GM12873 (cell line): Measurements from ENCODE around the gene CTBP2.

ENCODE experiments used
- TF ChIP-seq, protein P1 (sequence below): IDR thresholded peaks from 2 replicates; pipeline ENCODE4 v1.5.1; 2012; ENCODE audit warnings: low read depth, mild to moderate bottlenecking, moderate library complexity, low read length, control low read depth; ENCODE audit not compliant: insufficient read depth; ENCODE audit errors: missing control alignments

The CTBP2 gene

DNA sequence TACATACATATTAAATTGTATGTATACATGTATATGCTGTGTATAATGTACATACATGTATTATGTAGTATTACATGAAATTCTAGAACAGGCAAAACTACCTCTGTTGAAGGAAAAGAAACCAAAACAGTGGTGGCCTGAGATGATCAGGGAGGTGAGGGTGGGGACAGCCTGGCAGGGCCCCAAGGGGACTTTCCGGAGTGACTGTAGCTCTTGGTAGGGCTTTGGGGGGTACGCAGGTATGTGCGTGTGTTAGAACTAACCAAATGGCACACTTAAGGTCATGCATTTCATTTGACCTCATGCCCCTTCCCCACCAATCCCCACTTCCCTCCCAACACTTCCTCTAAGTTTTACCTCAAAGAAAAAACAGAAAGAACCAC is 31.3 kb downstream of the CTBP2 start:
- TF ChIP-seq, protein P1, sequence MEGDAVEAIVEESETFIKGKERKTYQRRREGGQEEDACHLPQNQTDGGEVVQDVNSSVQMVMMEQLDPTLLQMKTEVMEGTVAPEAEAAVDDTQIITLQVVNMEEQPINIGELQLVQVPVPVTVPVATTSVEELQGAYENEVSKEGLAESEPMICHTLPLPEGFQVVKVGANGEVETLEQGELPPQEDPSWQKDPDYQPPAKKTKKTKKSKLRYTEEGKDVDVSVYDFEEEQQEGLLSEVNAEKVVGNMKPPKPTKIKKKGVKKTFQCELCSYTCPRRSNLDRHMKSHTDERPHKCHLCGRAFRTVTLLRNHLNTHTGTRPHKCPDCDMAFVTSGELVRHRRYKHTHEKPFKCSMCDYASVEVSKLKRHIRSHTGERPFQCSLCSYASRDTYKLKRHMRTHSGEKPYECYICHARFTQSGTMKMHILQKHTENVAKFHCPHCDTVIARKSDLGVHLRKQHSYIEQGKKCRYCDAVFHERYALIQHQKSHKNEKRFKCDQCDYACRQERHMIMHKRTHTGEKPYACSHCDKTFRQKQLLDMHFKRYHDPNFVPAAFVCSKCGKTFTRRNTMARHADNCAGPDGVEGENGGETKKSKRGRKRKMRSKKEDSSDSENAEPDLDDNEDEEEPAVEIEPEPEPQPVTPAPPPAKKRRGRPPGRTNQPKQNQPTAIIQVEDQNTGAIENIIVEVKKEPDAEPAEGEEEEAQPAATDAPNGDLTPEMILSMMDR, result no peak

DNA sequence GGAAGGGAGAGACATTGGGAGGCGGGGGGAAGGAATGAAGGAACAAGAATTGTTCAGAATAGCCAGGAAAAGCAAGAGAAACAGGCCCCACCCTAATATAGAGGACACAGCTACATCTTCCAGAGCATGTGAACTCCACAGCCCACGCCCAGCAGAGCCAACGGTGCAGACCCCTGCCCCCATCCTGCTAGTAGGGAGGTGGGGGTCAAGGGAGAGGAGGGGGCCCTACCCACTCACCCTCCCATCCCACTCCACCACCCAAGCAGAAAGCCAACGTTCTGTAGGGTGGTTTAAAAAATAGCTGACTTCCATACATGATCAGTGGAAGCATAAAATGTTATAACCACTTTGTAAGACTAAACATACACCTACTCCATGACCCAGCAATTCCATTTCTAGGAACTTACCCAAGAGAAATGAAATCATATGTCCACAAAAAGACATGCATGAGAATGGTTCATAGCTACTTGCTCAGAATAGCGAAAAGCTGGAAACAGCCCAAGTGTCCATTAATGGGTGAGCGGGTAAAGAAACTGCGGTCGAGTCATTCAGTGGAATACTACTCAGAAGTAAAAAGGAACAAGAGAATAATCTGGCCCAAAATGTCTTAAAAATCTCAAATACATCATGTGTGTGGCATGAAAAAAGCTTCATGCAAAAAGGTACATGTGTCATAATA is 31.8 kb downstream of the CTBP2 start:
- TF ChIP-seq, protein P1, result no peak

DNA sequence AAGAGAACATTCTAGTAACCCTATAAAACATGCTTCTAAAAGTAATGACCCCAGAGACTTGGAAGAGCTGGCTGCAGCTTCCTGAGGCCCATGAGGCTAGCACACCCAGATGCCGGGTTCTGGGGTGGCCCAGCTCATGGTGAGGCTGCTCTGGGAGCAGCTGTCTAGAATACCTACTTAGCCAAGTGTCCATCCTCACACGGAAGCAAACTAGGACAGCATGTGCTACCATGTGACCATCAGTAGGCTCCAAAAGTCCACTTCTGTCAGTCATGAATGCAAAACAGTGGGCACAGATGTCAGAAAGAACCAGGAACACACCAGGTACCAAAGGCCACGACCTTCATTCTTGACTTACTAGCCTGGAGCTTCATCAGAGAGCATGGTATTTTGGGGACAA is 32.4 kb downstream of the CTBP2 start:
- TF ChIP-seq, protein P1, result no peak

DNA sequence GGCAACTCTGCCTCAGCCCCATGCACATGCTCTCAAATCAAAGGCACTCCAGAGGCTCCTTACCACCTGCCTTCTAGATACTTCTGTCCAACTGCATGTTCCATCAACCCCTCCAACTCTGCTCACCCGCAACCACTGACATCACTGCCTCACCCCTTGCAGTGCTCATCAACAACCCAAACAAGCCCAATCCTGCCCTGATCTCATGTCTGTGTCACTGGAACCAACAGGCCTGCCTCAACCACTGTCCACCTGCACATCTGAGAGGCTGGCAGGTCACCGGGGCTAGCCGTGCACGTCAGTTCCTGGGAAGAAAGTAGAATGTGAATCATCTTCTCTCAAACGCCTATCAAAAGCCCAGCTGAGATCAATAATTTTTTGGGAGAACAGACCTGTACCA is 33.3 kb downstream of the CTBP2 start:
- TF ChIP-seq, protein P1, result no peak

DNA sequence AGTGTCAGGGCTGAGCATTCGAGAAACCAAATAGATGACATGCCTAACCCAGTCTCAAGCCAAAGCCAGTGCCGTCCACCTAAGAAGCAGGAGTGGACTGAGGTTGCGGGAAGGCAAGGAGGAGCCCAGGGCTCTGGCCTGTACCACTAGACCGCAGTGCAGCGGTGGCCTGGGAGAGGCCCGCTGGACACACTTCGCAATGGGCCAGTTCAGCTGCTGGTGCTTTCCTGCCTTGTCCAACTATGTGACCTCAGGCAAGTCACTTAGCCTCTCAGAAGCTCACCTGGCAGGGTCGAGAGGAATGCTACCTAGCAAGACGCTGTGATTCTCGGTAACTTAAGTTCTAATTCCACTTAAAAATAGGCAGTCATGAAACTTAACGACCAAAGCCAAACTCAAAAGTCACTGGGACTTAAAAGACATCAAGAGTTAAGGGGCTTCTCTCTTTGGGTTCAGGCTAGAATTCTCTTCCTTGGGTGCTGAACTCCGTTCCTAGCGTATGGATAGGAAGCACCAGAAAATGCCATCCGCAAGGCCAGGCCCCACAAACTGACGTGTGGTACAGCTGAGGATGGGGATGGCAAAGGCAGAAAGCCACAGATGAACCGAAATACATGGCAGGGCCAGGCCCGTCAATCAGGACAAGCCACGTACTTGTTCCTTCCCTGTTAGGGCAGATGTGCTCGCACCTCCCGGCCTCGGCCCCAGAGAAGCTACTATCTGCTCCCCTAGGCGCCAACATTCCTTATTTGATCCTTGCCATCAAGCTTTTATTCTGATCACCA is 34.2 kb downstream of the CTBP2 start:
- TF ChIP-seq, protein P1, result no peak

DNA sequence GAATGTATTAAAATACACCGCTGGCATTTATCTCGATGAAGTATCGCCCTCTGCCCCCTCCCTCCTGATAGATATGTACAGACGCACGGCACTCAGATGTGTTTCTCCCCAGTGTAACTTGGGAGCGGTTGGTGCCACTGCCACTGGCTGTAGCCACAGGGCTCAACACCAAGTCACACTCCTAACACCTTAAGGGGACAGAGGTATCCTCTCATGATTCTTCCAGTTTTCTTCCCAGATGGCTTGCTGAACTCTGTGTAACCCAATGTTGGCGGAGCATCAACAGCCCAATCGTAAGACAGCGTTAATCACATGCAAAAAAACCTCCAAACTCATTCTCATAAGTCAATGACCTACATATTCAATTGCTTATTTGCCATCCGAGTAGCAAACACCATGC is 35.5 kb downstream of the CTBP2 start:
- TF ChIP-seq, protein P1, result no peak

DNA sequence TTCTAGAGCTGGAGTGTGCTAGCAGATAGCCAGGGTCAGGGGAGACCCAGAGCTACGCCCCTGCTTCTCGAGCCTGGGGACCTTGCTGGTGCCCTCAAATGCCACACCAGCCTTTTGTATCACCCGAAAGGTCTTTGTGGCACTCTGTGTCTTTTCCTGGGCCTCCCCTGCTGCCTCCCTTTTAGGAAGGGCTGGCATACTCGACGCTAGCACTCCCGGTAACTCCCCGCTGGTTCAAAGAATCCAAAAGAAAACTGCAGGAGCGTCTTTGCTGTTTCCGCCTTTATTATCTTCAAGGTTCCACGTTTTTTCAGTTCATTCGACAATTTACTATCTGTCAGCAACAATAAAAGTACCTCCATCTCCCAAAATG is 36.3 kb downstream of the CTBP2 start:
- TF ChIP-seq, protein P1, result no peak
